Erythroblast (primary cell): ENCODE results near the gene CACNA1D.

ENCODE experiments used
- DNase-seq, 2 experiments: peaks; one replicate each; lab custom pipeline; 2025; lab: John Stamatoyannopoulos, UW
- GATA1 ChIP-seq: IDR thresholded peaks from 2 replicates; pipeline ENCODE4 v1.6.1; 2011; ENCODE audit warnings: low read depth, mild to moderate bottlenecking, control low read depth, low read length, moderate library complexity
- POLR2A ChIP-seq: IDR thresholded peaks from 2 replicates; pipeline ENCODE4 v1.6.1; 2011; ENCODE audit warnings: mild to moderate bottlenecking, low read length

CACNA1D gene

DNA sequence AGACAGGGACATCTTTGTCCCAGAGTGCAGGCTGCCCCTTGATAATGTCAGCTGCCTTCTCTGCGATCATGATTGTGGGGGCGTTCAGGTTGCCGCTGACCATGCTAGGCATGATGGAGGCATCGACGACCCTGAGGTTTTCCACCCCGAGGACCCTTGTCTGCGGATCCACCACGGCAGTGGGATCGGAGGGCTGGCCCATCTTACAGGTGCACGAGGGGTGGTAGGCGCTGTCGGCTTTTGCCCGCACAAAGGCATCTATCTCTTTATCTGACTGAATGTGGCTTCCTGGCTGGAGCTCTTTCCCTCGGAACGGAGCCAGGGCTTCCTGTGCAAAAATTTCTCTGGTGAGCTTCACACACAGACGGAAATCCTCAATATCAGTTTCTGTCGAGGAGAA is 323.4 kb downstream of the CACNA1D start:
- DNase-seq, result no peak
- no peak for TF ChIP-seq POLR2A
- TF ChIP-seq GATA1, result no peak

DNA sequence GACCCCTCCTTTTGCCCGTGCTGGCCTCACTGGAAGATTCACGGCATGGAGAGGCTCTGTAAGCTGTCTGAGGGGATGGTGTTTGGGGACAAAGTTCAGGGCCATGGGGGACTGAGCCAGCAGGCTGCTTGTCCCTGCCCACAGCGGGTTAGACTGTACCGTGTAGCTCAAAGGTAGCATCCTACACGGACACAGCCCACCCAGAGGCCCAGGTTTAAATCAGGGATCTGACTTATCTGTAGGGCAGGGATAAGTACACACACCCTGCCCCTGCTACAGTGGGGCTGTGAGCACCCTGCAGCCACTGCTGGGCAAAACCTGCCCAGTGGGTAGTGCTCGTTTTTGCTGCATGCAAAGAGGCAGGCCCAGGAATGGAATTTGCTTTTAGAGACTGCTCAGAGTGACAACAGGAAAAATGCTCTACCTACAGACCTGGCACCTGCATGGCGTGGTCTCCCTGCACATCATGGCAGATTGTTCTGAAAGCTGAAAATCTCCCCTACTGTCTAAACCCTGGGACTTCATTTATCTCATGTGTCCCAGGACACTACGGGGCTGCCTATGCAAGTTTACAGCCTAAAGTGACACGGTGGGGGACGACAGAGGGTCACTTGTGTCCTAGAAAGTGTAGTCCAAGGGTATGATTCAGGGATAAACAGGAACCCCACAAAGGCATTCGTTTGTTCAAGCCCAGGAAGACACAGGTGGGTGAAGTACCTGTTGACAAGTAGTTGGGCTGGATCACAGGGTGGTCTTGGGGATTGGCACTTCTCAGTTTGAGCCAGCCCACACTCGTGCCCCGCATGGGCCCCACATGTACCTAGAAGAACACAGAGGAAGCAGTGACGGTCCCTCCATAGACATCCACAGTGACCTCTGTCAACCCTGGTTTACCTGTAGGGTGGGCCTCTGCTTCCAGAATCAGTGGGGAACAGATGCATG is 324.1 kb downstream of the CACNA1D start:
- DNase-seq, result no peak
- TF ChIP-seq POLR2A, result no peak
- TF ChIP-seq GATA1, result no peak

DNA sequence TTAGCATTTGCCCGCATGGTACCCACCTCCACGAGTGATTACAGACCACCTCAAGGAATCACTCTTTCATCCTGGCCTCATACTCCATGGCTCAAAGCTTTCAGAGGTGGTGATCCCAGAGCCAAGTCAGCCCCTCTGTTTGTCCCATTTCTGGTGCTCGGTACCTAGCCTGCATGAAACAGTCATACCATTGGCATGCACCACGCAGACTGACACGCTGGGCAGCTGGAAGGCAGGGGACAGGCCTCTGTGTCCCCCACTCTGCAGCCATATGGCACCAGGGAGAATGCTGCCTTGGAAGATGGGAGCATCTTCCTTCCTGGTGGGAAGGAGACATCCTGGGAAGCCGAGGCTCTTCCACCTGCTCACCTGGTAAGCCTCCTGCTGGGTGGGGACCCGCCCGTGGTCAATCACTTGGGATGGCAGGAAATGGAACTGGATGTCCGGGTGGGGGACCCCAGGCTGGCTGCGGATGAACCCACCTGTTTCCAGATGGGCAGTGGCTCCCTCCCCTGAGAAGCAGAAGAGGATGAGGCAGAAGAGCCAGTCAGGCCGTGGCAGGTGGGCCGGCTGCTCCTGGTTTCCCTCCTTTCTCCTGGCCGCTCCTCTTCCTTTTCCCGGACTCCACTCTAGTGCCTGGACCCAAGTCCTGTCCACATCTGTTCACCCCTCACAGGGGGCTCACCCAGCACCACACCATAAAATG is 324.9 kb downstream of the CACNA1D start:
- TF ChIP-seq GATA1 (no peak), POLR2A (no peak)
- no peak for DNase-seq

DNA sequence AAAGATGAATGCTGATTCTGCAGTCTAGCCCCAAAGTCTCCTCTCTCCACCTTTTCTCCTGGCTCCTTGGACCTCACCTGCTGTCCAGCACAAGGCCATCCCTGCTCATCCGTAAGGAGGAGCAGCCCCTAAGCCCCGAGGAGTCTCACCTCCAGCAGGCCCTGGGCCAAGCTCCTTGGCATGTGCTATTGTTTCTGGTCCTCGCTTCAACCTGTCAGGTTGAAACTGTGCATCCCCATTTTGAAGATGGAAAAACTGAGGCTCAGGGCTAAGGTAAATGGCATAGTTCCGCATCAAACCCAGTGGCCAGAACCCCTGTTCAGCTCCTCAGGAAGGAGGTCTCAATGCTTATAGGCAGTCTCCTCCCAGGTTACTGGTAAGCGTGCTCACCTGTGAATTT is 325.7 kb downstream of the CACNA1D start:
- DNase-seq, result no peak
- TF ChIP-seq POLR2A, result no peak
- TF ChIP-seq GATA1, result no peak

DNA sequence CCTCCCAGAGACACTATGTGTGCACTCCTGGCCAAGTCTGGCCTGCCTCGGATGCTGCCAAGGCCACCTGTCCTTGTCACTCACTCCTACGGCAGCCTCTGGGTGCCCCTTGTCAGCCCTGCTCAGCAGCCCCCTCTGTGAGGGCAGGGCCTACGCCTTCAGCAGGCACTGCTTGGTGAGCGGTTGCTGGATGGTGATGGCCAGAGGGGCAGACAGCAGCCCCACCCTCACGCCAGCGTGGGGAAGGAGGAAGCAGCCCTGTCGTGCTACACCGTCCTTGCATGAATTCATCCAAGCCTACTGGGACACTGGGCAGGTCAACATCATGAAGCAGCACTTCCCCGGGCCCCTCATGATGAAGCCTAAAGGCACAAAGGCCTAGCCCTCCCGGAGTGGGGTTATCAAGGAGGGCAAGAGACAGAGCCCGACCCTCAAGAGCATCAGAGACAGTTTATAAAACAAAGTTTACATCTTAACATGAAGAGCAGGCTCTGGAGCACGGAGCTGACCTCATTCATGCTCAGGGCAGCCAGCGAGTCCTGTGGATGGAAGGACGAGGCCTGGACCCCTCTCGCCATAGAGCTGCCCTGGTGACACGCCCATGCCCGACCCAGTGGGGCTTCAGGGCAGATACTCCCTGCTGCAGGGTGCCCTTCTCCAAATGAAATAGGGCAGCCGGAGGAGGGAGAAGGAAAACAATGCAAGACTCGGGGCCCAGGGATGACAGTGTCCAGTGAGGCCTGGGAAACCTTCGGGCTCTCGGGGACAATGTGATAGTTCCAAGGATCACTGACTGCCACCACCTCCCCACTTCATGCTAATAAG is 326.6 kb downstream of the CACNA1D start:
- no peak for DNase-seq
- TF ChIP-seq GATA1 (no peak), POLR2A (no peak)

DNA sequence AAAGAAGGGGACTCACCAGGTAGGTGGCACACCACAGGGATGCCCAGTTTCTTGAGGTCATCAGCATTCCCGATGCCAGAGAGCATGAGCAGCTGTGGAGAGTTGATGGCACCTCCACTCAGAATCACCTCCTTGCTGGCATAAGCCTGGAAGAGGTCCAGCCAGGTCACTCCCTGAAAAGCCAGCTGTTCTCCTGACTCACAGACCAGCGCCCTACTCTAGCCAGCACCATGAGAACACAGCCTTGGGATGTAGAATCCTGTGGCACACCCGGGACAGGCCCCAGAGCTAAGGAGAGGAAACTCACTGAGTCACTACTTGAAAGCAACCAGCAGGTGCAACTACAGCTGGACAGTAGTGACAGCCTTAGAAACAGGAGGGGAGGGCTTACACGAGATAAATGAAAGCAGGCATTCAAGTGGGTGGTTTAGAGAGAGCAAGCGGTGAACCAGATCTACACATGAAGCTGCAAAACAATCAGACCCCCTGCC is 327.3 kb downstream of the CACNA1D start:
- TF ChIP-seq GATA1 (no peak), POLR2A (no peak)
- DNase-seq, result no peak

DNA sequence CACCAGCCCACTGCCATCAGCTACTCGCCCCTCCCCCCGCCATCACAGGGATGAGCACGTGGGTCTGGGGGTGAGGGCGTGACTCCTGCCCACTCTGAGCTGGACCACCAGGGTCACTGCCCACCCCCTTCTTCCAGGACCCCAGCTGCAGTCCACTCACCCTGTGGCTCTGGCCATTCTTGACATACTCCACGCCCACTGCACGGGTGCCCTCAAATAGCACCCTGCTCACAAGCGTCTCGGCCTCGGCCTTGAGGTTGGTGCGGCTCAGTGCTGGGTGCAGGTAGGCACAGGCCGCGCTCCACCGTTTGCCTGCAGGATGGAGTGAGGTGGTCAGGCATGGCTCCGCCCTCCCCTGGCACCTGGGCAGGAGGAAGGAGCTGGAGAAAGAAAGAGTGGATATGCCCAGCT is 327.9 kb downstream of the CACNA1D start:
- no peak for DNase-seq
- no peak for TF ChIP-seq GATA1
- TF ChIP-seq POLR2A, result no peak

DNA sequence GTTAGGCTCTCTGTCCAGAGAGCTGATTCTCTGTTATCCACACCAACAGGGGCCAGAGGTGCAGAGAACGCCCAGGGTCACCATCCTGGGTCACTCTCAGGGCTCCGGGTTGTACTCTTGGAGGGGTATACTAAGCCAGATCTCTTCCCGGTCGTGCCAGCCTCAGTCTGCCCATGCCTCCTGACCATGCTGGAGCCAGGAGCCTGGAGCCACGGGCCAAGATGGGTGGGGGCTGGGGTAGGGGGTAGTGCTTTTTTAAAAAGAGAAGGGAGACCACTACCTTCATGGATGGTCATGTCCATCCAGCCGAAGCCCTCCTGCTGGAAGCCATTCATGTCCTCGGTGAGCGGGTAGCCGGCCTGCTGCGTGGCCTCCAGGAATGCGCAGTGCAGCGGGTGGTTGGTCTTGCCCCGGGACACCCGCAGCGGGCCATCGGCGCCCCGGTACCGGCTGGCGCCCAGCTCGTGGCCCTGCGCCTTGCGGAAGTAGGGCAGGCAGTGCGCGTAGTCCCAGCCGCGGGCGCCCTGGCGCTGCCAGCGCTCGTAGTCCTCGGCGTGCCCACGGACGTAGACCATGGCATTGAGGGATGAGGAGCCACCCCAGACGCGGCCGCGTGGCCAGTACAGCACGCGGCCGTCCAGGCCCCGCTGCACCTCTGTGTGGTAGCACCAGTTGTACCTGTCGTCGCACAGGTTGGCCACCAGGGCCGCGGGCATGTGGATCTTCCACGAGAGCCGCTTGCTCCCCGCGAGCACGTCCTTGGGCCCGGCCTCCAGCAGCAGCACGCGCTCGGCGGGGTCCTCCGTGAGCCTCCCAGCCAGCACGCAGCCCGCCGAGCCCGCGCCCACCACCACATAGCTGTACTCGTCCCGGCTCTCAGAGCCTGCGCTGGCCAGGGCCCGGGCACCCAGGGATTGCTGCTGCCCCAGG is 328.9 kb downstream of the CACNA1D start:
- TF ChIP-seq POLR2A (no peak), GATA1 (no peak)
- no peak for DNase-seq

DNA sequence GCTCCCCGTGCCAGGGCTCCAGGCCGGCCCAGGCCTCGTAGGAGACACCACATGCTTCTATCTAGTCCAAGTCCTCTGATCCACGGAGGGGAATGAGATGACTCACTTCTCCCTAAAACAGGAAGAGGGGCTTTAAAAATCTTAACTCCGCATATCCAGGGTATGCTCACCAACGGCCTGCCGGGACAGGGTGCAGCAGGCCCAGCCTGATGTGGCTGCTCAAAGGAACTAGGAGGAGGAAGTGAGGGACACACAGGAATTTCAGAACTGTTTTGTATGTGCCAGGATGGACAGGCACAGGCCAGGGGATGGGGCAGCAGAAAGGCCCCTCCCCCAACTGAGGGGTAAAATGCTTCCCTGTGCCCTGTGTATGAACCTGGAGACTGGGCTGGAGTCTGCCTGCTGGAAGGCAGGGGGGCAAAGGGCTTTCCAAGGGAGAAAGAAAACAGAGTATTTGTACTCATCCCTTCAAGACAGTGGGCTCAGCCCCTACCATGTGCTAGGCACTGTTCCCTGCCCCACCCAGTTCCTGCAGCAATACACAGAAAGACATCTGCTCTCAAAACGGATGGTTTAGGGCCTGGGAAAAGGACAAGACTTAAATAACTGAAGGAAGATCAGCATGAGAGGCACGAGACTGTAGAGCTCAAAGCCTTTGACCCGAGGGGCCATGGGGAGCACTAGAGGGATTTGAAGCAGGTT is 329.7 kb downstream of the CACNA1D start:
- DNase-seq, result no peak
- TF ChIP-seq POLR2A (no peak), GATA1 (no peak)

DNA sequence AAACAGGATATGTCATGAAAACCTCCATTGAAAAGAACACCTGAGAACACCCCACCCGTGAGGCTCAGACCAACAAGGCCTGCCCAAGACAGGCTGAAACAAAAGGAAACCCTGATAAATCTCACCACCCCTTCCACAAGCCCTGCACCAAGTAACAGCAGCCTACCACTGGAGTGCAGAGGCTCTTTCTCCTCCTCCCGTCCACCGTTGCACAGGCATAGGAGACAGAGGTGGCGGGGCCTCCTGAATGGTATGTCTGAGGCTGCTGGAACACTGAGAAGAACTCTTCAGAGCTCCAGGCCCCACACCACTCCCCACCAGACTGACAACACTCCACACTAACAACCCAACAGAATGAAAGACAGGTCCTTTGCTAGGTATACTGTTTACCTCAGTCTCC is 330.4 kb downstream of the CACNA1D start:
- TF ChIP-seq POLR2A, result no peak
- TF ChIP-seq GATA1, result no peak
- no peak for DNase-seq

DNA sequence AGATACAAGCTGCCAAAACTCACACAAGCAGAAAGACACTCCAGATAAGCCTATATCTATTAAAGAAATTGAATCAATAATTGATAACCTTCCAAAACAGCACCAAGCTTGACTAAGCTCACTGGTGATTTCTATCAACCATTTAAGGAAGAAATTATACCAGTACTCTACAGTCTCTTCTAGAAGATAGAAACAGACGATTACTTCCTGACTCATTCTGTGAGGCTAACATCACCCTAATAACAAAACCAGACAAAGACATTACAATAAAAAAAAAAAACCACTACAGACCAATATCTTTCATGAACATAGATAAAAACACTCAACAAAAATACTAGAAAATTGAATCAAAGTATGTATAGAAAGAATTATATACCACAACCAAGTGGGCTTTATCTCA is 331.6 kb downstream of the CACNA1D start:
- no peak for DNase-seq
- no peak for TF ChIP-seq GATA1
- TF ChIP-seq POLR2A, result no peak

DNA sequence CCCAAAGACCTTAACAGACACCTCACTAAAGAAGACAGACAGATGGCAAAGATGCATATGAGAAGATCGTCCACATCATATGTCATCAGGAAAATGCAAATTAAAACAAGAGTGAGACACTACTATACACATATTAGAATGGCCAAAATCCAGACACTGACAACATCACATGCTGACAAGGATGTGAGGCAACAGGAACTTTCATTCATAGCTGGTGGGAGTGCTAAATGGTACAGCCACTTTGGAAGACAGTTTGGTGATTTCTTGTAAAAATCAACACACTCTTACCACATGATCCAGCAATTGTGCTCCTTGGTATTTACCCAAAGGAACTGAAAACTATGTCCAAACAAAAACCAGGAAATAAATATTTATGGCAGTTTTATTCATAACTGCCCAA is 334.2 kb downstream of the CACNA1D start:
- DNase-seq, result no peak
- TF ChIP-seq GATA1 (no peak), POLR2A (no peak)
